HEK293 (cell line): ENCODE results near the gene OTUD1.

ENCODE experiments used
- CTCF ChIA-PET: fragments of 350-600 bp; formaldehyde crosslinking; extraction: SDS; loops from one replicate; lab custom pipeline; 2021; ENCODE audit warnings: antibody characterized with exemption; lab: Yijun Ruan, JAX
- POLR2A ChIA-PET: fragments of 300-600 bp; formaldehyde crosslinking; extraction: SDS; loops from one replicate; lab custom pipeline; 2020; ENCODE audit warnings: antibody characterized with exemption, inconsistent platforms; lab: Yijun Ruan, JAX
- H3K27ac ChIP-seq: fragments of 200-500 bp; sonication (Bioruptor generic); 2 replicates; pipeline ENCODE4 v1.5.1; 2014; ENCODE audit warnings: low read depth, low read length, control low read depth, inconsistent platforms; ENCODE audit errors: extremely low read depth
- H3K36me3 ChIP-seq, 2 experiments: fragments of 200-500 bp in 1 of 2; sonication (Bioruptor generic) in 1 of 2; 1 replicate in 1 of 2; 2 replicates in 1 of 2; pipeline ENCODE4 v1.5.1; 2014 to 2017; ENCODE audit warnings: inconsistent platforms in 2 of 2, low read length in 2 of 2; ENCODE audit not compliant: control insufficient read depth in 2 of 2, insufficient read depth in 1 of 2
- H3K4me1 ChIP-seq: fragments of 200-500 bp; sonication (Bioruptor generic); 2 replicates; pipeline ENCODE4 v1.5.1; 2014; ENCODE audit warnings: mild to moderate bottlenecking, low read length, inconsistent platforms; ENCODE audit not compliant: control insufficient read depth, insufficient read depth
- H3K4me3 ChIP-seq: 2 replicates; pipeline ENCODE4 v1.5.1; 2011; ENCODE audit warnings: low read depth, mild to moderate bottlenecking, control low read depth, low read length, moderate library complexity
- H3K9me3 ChIP-seq: fragments of 200-500 bp; sonication (Bioruptor generic); 2 replicates; pipeline ENCODE4 v1.5.1; 2014; ENCODE audit warnings: low read depth, low read length, inconsistent platforms; ENCODE audit not compliant: control insufficient read depth, insufficient read depth
- HIC1 ChIP-seq: fragments of 450-650 bp; formaldehyde crosslinking; IDR thresholded peaks from 2 replicates; pipeline ENCODE4 v1.5.1; 2016; ENCODE audit warnings: missing biosample characterization, missing genetic modification characterization
- HOXA7 ChIP-seq: sonication (generic); formaldehyde crosslinking; IDR thresholded peaks from 2 replicates; pipeline ENCODE4 v1.8.1; 2022; ENCODE audit warnings: missing genetic modification reagents, borderline replicate concordance
- OSR2 ChIP-seq: fragments of 450-650 bp; formaldehyde crosslinking; IDR thresholded peaks from 2 replicates; pipeline ENCODE4 v1.5.1; 2016; ENCODE audit warnings: missing biosample characterization, missing genetic modification characterization
- PRDM1 ChIP-seq: fragments of 450-650 bp; formaldehyde crosslinking; IDR thresholded peaks from 2 replicates; pipeline ENCODE4; 2016; ENCODE audit warnings: missing biosample characterization, missing genetic modification characterization
- PRDM10 ChIP-seq: fragments of 450-650 bp; formaldehyde crosslinking; IDR thresholded peaks from 2 replicates; pipeline ENCODE4 v1.5.1; 2016; ENCODE audit warnings: missing biosample characterization, missing genetic modification characterization
- SCRT1 ChIP-seq: fragments of 450-650 bp; formaldehyde crosslinking; IDR thresholded peaks from 2 replicates; pipeline ENCODE4 v1.5.1; 2016; ENCODE audit warnings: missing biosample characterization, missing genetic modification characterization, borderline replicate concordance
- ZBTB7A ChIP-seq: fragments of 450-650 bp; formaldehyde crosslinking; IDR thresholded peaks from 2 replicates; pipeline ENCODE4 v1.5.1; 2016; ENCODE audit warnings: low read depth, missing biosample characterization, missing genetic modification characterization
- ZFHX2 ChIP-seq: fragments of 450-650 bp; formaldehyde crosslinking; conservative IDR thresholded peaks from 2 replicates; pipeline ENCODE4 v1.5.1; 2016; ENCODE audit warnings: missing biosample characterization, missing genetic modification characterization
- ZNF10 ChIP-seq: fragments of 450-650 bp; formaldehyde crosslinking; IDR thresholded peaks from 2 replicates; pipeline ENCODE4 v1.5.1; 2017; ENCODE audit warnings: missing biosample characterization, missing genetic modification characterization
- ZNF138 ChIP-seq: fragments of 450-650 bp; formaldehyde crosslinking; IDR thresholded peaks from 2 replicates; pipeline ENCODE4 v1.5.1; 2016; ENCODE audit warnings: missing biosample characterization, missing genetic modification characterization, borderline replicate concordance
- ZNF140 ChIP-seq: fragments of 450-650 bp; formaldehyde crosslinking; IDR thresholded peaks from 2 replicates; pipeline ENCODE4 v1.5.1; 2016; ENCODE audit warnings: missing biosample characterization, missing genetic modification characterization
- ZNF2 ChIP-seq: fragments of 450-650 bp; formaldehyde crosslinking; IDR thresholded peaks from 2 replicates; pipeline ENCODE4 v1.5.1; 2016; ENCODE audit warnings: missing biosample characterization, missing genetic modification characterization
- ZNF529 ChIP-seq: fragments of 450-650 bp; formaldehyde crosslinking; IDR thresholded peaks from 2 replicates; pipeline ENCODE4 v1.5.1; 2017; ENCODE audit warnings: missing genetic modification characterization, missing biosample characterization; ENCODE audit not compliant: insufficient replicate concordance
- ZNF555 ChIP-seq: fragments of 450-650 bp; formaldehyde crosslinking; conservative IDR thresholded peaks from 2 replicates; pipeline ENCODE4 v1.5.1; 2017; ENCODE audit warnings: missing biosample characterization, mild to moderate bottlenecking, missing genetic modification characterization, inconsistent platforms
- ZNF571 ChIP-seq: fragments of 450-650 bp; formaldehyde crosslinking; IDR thresholded peaks from 2 replicates; pipeline ENCODE4 v1.5.0; 2017; ENCODE audit warnings: missing biosample characterization, missing genetic modification characterization
- ZNF600 ChIP-seq: fragments of 450-650 bp; formaldehyde crosslinking; IDR thresholded peaks from 2 replicates; pipeline ENCODE4 v1.5.1; 2016; ENCODE audit warnings: missing biosample characterization, missing genetic modification characterization
- ZNF645 ChIP-seq: fragments of 450-650 bp; formaldehyde crosslinking; IDR thresholded peaks from 2 replicates; pipeline ENCODE4; 2016; ENCODE audit warnings: missing biosample characterization, missing genetic modification characterization
- ZNF792 ChIP-seq: fragments of 450-650 bp; formaldehyde crosslinking; IDR thresholded peaks from 2 replicates; pipeline ENCODE4 v1.5.1; 2016; ENCODE audit warnings: missing biosample characterization, missing genetic modification characterization
- ZSCAN16 ChIP-seq: fragments of 450-650 bp; formaldehyde crosslinking; IDR thresholded peaks from 2 replicates; pipeline ENCODE4 v1.5.1; 2016; ENCODE audit warnings: missing biosample characterization, missing genetic modification characterization
- TF ChIP-seq, protein P1 (sequence below): fragments of 450-650 bp; formaldehyde crosslinking; IDR thresholded peaks from 2 replicates; pipeline ENCODE4 v1.5.1; 2017; ENCODE audit warnings: missing biosample characterization, missing genetic modification characterization
- TF ChIP-seq, protein P2 (sequence below): fragments of 450-650 bp; formaldehyde crosslinking; IDR thresholded peaks from 2 replicates; pipeline ENCODE4 v1.5.1; 2016; ENCODE audit warnings: missing biosample characterization, missing genetic modification characterization
- TF ChIP-seq, protein P3 (sequence below): fragments of 450-650 bp; formaldehyde crosslinking; IDR thresholded peaks from 2 replicates; pipeline ENCODE4 v1.5.1; 2016; ENCODE audit warnings: missing biosample characterization, missing genetic modification characterization

The OTUD1 gene

DNA sequence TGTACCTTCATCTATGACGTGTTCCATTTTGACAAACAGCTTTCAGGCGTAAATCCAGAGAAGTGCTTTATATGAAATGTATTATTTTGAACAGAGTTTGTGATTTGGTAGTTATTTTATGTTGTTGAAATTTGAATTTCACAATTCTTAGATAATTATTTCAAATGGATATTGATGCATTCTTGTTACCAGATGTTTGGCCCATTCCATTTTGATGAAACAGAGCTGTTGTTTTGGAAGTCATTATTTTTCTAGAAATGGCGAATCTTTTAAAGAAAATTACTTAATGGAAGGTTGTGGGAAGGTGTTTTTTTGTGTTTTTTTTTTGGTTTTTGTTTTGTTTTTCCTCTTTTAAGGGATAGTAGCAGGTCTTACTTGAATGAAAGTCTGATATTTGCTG, 2.4 kb downstream of the OTUD1 start:
- Histone ChIP-seq H3K4me1 (peaks cover 7% of the 10 kb centered on the region; the same call in 1 of the 2 replicates), H3K9me3 (no peaks in the 10 kb centered on the region), H3K4me3 (peak overlapping the region; percentile 71), H3K36me3 (peaks cover 4 to 10% of the 10 kb centered on the region in 2 experiments; a peak in 2 of 3 replicates), H3K27ac (no peak overlapping the region)
- POLR2A ChIA-PET: interaction anchor here (0.6 to 0.7 kb wide), 2 partner anchors 177 to 1005 kb away, joined by 4 read pairs; no protein-coding TSS in a partner anchor
- TF ChIP-seq ZNF529 (no peak), HIC1 (tag by site-specific recombination) (no peak), SCRT1 (tag by site-specific recombination) (no peak), OSR2 (tag by site-specific recombination) (no peak), PRDM1 (0 out of 2 replicates have a peak, but pooled peaks have one; percentile 24), PRDM10 (tag by site-specific recombination) (0 out of 2 replicates have a peak, but pooled peaks have one; percentile 45)
- TF ChIP-seq, protein P1, sequence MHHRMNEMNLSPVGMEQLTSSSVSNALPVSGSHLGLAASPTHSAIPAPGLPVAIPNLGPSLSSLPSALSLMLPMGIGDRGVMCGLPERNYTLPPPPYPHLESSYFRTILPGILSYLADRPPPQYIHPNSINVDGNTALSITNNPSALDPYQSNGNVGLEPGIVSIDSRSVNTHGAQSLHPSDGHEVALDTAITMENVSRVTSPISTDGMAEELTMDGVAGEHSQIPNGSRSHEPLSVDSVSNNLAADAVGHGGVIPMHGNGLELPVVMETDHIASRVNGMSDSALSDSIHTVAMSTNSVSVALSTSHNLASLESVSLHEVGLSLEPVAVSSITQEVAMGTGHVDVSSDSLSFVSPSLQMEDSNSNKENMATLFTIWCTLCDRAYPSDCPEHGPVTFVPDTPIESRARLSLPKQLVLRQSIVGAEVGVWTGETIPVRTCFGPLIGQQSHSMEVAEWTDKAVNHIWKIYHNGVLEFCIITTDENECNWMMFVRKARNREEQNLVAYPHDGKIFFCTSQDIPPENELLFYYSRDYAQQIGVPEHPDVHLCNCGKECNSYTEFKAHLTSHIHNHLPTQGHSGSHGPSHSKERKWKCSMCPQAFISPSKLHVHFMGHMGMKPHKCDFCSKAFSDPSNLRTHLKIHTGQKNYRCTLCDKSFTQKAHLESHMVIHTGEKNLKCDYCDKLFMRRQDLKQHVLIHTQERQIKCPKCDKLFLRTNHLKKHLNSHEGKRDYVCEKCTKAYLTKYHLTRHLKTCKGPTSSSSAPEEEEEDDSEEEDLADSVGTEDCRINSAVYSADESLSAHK (tag by site-specific recombination): no peak
- CTCF ChIA-PET: interaction anchor here (0.7 to 1.2 kb wide), 2 partner anchors 75 to 85 kb away, joined by 3 read pairs; no protein-coding TSS in a partner anchor

DNA sequence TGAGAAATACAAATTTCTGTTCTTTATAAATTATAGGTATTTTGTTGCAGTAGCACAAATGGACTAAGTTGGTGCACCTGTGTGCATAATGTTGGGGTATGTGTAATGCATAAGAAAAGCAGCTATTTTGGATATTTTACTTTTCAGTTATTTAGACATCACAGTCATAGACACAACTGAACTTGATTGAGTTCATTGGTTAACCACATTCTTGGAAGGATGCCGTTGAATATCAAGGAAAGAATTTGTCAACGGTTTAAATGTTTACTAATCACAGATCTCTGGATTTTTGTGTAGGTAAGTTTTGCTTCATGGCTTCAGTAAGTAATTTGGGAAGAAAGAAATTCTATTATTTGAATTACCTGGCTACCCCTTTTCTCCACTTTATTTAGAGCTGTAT, 4.1 kb downstream of the OTUD1 start:
- Histone ChIP-seq H3K27ac (no peak overlapping the region), H3K9me3 (no peaks in the 10 kb centered on the region), H3K4me3 (peak overlapping the region; percentile 16; the same call in 1 of the 2 replicates), H3K36me3 (peaks cover 4 to 10% of the 10 kb centered on the region in 2 experiments; a peak in 2 of 3 replicates), H3K4me1 (peaks cover 7% of the 10 kb centered on the region; the same call in 1 of the 2 replicates)
- ChIA-PET POLR2A (no interaction called here), CTCF (interaction anchor here (0.7 to 1.4 kb wide), 2 partner anchors 9 to 50 kb away, joined by 3 read pairs; no protein-coding TSS in a partner anchor)
- TF ChIP-seq, protein P2, sequence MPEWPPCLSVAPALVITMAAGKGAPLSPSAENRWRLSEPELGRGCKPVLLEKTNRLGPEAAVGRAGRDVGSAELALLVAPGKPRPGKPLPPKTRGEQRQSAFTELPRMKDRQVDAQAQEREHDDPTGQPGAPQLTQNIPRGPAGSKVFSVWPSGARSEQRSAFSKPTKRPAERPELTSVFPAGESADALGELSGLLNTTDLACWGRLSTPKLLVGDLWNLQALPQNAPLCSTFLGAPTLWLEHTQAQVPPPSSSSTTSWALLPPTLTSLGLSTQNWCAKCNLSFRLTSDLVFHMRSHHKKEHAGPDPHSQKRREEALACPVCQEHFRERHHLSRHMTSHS (tag by site-specific recombination): no peak
- TF ChIP-seq ZNF140 (tag by site-specific recombination): no peak
- TF ChIP-seq ZFHX2 (tag by site-specific recombination): no peak
- no peak for TF ChIP-seq HOXA7
- TF ChIP-seq ZNF792: no peak
- TF ChIP-seq ZNF2 (tag by site-specific recombination): no peak
- no peak for TF ChIP-seq ZNF600 (tag by site-specific recombination)
- no peak for TF ChIP-seq ZNF138 (tag by site-specific recombination)
- TF ChIP-seq, protein P3, sequence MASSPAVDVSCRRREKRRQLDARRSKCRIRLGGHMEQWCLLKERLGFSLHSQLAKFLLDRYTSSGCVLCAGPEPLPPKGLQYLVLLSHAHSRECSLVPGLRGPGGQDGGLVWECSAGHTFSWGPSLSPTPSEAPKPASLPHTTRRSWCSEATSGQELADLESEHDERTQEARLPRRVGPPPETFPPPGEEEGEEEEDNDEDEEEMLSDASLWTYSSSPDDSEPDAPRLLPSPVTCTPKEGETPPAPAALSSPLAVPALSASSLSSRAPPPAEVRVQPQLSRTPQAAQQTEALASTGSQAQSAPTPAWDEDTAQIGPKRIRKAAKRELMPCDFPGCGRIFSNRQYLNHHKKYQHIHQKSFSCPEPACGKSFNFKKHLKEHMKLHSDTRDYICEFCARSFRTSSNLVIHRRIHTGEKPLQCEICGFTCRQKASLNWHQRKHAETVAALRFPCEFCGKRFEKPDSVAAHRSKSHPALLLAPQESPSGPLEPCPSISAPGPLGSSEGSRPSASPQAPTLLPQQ: no peak
- TF ChIP-seq ZNF10 (tag by site-specific recombination): no peak
- TF ChIP-seq ZNF645 (tag by site-specific recombination): no peak
- TF ChIP-seq ZSCAN16 (tag by site-specific recombination): no peak
- no peak for TF ChIP-seq ZBTB7A (tag by site-specific recombination)
- no peak for TF ChIP-seq ZNF571 (tag by site-specific recombination)
- no peak for TF ChIP-seq ZNF555 (tag by site-specific recombination)
